B cell (primary cell): ENCODE results near the gene KTN1. TPM values are rescaled to one million over a fixed set of nuclear protein-coding genes. Genes with fewer than 3 reads are reported as not detected.
A peak's percentile ranks its signal among the peaks of the same experiment; 100 is the strongest.

Experiments
- ATAC-seq: fragments of 200-7000 bp; cut with Tn5 transposase; one replicate; pipeline ENCODE4 v1.10.0; 2021; ENCODE audit warnings: low read depth, mild to moderate bottlenecking, moderate number of reproducible peaks, moderate library complexity
- CTCF ChIA-PET: fragments of 350-600 bp; sonication (Branson Sonifier 250); formaldehyde crosslinking; loops from one replicate; lab custom pipeline; 2021; ENCODE audit warnings: antibody characterized with exemption, inconsistent platforms; lab: Charles Lee
- POLR2A ChIA-PET: fragments of 350-600 bp; sonication (Branson Sonifier 250); formaldehyde crosslinking; loops from one replicate; lab custom pipeline; 2021; ENCODE audit warnings: antibody characterized with exemption; lab: Charles Lee
- DNase-seq: peaks from one replicate; pipeline ENCODE4 v3.0.0; 2013
- H2AFZ ChIP-seq: 2 replicates; pipeline ENCODE4 v1.6.1; 2012; ENCODE audit warnings: mild to moderate bottlenecking, low read depth, low read length; ENCODE audit not compliant: insufficient read depth, poor library complexity, severe bottlenecking
- H3K27ac ChIP-seq, 2 donors: 1 replicate in 1 of 2; 2 replicates in 1 of 2; pipeline ENCODE4 v1.5.1; 2012 to 2013; ENCODE audit warnings: low read length in 2 of 2, mild to moderate bottlenecking in 2 of 2, moderate library complexity in 1 of 2
- H3K27me3 ChIP-seq, 4 experiments: fragments of 200-600 bp in 1 of 4; sonication (generic) in 1 of 4; replicated peaks in 1 of 4; 1 replicate in 2 of 4; 2 replicates in 2 of 4; pipeline versions ENCODE4 v1.6.1 to v1.7.0; 2013 to 2016; ENCODE audit warnings: low read length in 3 of 4, mild to moderate bottlenecking in 2 of 4, mixed read lengths in 1 of 4, moderate library complexity in 1 of 4; ENCODE audit not compliant: insufficient read depth in 4 of 4, control insufficient read depth in 3 of 4; ENCODE audit errors: control extremely low read depth in 1 of 4
- H3K36me3 ChIP-seq, 2 experiments: replicated peaks in 1 of 2; 1 replicate in 1 of 2; 2 replicates in 1 of 2; pipeline versions ENCODE4 v1.6.1 to v1.7.1; 2013; ENCODE audit warnings: low read length in 1 of 2; ENCODE audit not compliant: insufficient read depth in 2 of 2, control insufficient read depth in 1 of 2; ENCODE audit errors: control extremely low read depth in 1 of 2, extremely low read depth in 1 of 2
- H3K4me1 ChIP-seq, 2 donors: fragments of 200-600 bp in 1 of 2; sonication (generic) in 1 of 2; 1 replicate in 1 of 2; 2 replicates in 1 of 2; pipeline versions ENCODE4 v1.5.1 to v1.6.1; 2013 to 2017; ENCODE audit warnings: low read length in 2 of 2; ENCODE audit not compliant: control insufficient read depth in 2 of 2, insufficient read depth in 2 of 2
- H3K4me2 ChIP-seq: replicated peaks from 2 replicates; pipeline ENCODE3; 2012; ENCODE audit warnings: mild to moderate bottlenecking, low read depth, low read length; ENCODE audit not compliant: poor library complexity, severe bottlenecking
- H3K4me3 ChIP-seq, 5 experiments: fragments of 200-600 bp in 1 of 5; sonication (generic) in 1 of 5; 1 replicate in 3 of 5; 2 replicates in 2 of 5; pipeline versions ENCODE4 v1.5.1 to v1.7.0; 2011 to 2016; ENCODE audit warnings: low read length in 4 of 5, mild to moderate bottlenecking in 4 of 5, low read depth in 2 of 5, control low read depth in 1 of 5, moderate library complexity in 1 of 5; ENCODE audit not compliant: insufficient read depth in 1 of 5; ENCODE audit errors: control extremely low read depth in 1 of 5, extremely low read depth in 1 of 5
- H3K79me2 ChIP-seq: fragments of 200-600 bp; sonication (generic); one replicate; pipeline ENCODE4 v1.6.0; 2016; ENCODE audit warnings: low read length; ENCODE audit not compliant: control insufficient read depth, insufficient read depth
- H3K9ac ChIP-seq: fragments of 200-600 bp; sonication (generic); 2 replicates; pipeline ENCODE4 v1.6.1; 2017; ENCODE audit warnings: mild to moderate bottlenecking, low read length, moderate library complexity
- H3K9me3 ChIP-seq, 3 donors: one replicate each; pipeline versions ENCODE4 v1.6.1 to v1.7.1; 2013; ENCODE audit warnings: low read length in 2 of 3; ENCODE audit not compliant: control insufficient read depth in 2 of 3, insufficient read depth in 1 of 3; ENCODE audit errors: control extremely low read depth in 1 of 3
- H4K20me1 ChIP-seq: 2 replicates; pipeline ENCODE4 v1.6.0; 2012; ENCODE audit warnings: mild to moderate bottlenecking, low read length; ENCODE audit not compliant: insufficient read depth, control insufficient read depth, poor library complexity, severe bottlenecking
- H3K27ac Mint-ChIP-seq: one replicate; pipeline ENCODE4 v1.8.0; 2021; ENCODE audit warnings: mixed read lengths
- H3K27me3 Mint-ChIP-seq: one replicate; pipeline ENCODE4 v1.8.0; 2021; ENCODE audit warnings: mixed read lengths
- H3K4me1 Mint-ChIP-seq: one replicate; pipeline ENCODE4 v1.8.0; 2021; ENCODE audit warnings: mixed read lengths
- H3K4me3 Mint-ChIP-seq: one replicate; pipeline ENCODE4 v1.8.0; 2021; ENCODE audit warnings: mixed read lengths
- H3K9me3 Mint-ChIP-seq: one replicate; pipeline ENCODE4 v1.8.0; 2022; ENCODE audit warnings: mixed read lengths; ENCODE audit not compliant: insufficient read depth
- CTCF ChIP-seq: fragments of 200-600 bp; IDR thresholded peaks from one replicate; pipeline ENCODE4 v1.8.0; 2022; ENCODE audit warnings: antibody characterized with exemption, mild to moderate bottlenecking
- EZH2 ChIP-seq: IDR thresholded peaks from 2 replicates; pipeline ENCODE4 v1.6.1; 2012; ENCODE audit warnings: borderline replicate concordance, low read depth, mild to moderate bottlenecking, moderate library complexity, low read length; ENCODE audit not compliant: insufficient read depth, poor library complexity, severe bottlenecking
- WGBS: methylation state at CpG from one replicate; pipeline ENCODE4 v1.1.5; 2013; ENCODE audit warnings: missing lambda C conversion rate; ENCODE audit not compliant: insufficient coverage; 5-methylcytosine and 5-hydroxymethylcytosine counted together
- intact Hi-C: fragments of 100-400 bp; cut with micrococcal nuclease; formaldehyde crosslinking; loops from one replicate; pipeline ENCODE4 v1.10.0; 2022
- polyA plus RNA-seq: library from polyadenylated mRNA; depleted of rRNA; stranded (reverse); fragments of >200 nt; gene quantifications from 2 replicates; pipeline ENCODE4 v1.2.3, GENCODE V29; 2012
- total RNA-seq, 2 donors: library from RNA; stranded (reverse); fragments of 120-200 nt in 1 of 2; gene quantifications; 1 replicate in 1 of 2; 2 replicates in 1 of 2; pipeline versions ENCODE4 v1.2.3 to v1.2.4, GENCODE V29; 2013 to 2022

The KTN1 gene
- total and polyA plus RNA-seq, 2 donors (not counting 1 experiment from before 2014, with no cell fraction given) = 25.8 to 123 TPM

- H3K4me3 Mint-ChIP-seq = no peak overlapping the region
- Histone ChIP-seq H3K27ac (no peak overlapping the region), H3K79me2 (no peaks in the 10 kb centered on the region), H3K4me3 (no peak overlapping the region), H3K27me3 (no peaks in the 10 kb centered on the region), H3K4me2 (no peak overlapping the region), H2AFZ (no peak overlapping the region), H4K20me1 (no peaks in the 10 kb centered on the region), H3K36me3 (peaks cover 26 to 50% of the 10 kb centered on the region in 2 experiments), H3K9ac (no peak overlapping the region), H3K4me1 (no peaks in the 10 kb centered on the region), H3K9me3 (no peaks in the 10 kb centered on the region)
- ChIA-PET CTCF (no interaction called here), POLR2A (no interaction called here)
- intact Hi-C loops = no loop called here
- DNase-seq (no peak), ATAC-seq (no peak)
- no peaks in the 10 kb centered on the region for H3K4me1 Mint-ChIP-seq
- H3K9me3 Mint-ChIP-seq = no peaks in the 10 kb centered on the region
- H3K27me3 Mint-ChIP-seq = no peaks in the 10 kb centered on the region
- TF ChIP-seq CTCF (no peak), EZH2 (no peak)
- no peak overlapping the region for H3K27ac Mint-ChIP-seq
Measured at GRCh38 chr14:55641954-55642353, 61.9 kb downstream of the KTN1 start.

- TF ChIP-seq EZH2 (no peak), CTCF (no peak)
- intact Hi-C loops = no loop called here
- Histone ChIP-seq H4K20me1 (no peaks in the 10 kb centered on the region), H3K4me2 (no peak overlapping the region), H3K4me3 (no peak overlapping the region), H3K9me3 (no peaks in the 10 kb centered on the region), H3K36me3 (peaks cover 17 to 57% of the 10 kb centered on the region in 2 experiments), H3K79me2 (no peaks in the 10 kb centered on the region), H3K4me1 (no peaks in the 10 kb centered on the region), H3K27ac (no peak overlapping the region), H2AFZ (no peak overlapping the region), H3K27me3 (no peaks in the 10 kb centered on the region), H3K9ac (no peak overlapping the region)
- WGBS = 100% methylated on average over 1 of the region's 1 CpG
- CTCF ChIA-PET = no interaction called here
- ATAC-seq = no peak
- H3K27ac Mint-ChIP-seq = peak overlapping the region; percentile 16
- POLR2A ChIA-PET = no interaction called here
- H3K9me3 Mint-ChIP-seq = no peaks in the 10 kb centered on the region
- no peak for DNase-seq
- H3K27me3 Mint-ChIP-seq = no peaks in the 10 kb centered on the region
- no peak overlapping the region for H3K4me3 Mint-ChIP-seq
- no peaks in the 10 kb centered on the region for H3K4me1 Mint-ChIP-seq
Measured at GRCh38 chr14:55645145-55645544, 65.1 kb downstream of the KTN1 start.
